Measurements from ENCODE around the gene COX19.

- TF ChIP-seq EZH2 (IDR thresholded peaks at IDR 0.05; ENCODE audit: low read length) = no peak
- TF ChIP-seq, protein P1, sequence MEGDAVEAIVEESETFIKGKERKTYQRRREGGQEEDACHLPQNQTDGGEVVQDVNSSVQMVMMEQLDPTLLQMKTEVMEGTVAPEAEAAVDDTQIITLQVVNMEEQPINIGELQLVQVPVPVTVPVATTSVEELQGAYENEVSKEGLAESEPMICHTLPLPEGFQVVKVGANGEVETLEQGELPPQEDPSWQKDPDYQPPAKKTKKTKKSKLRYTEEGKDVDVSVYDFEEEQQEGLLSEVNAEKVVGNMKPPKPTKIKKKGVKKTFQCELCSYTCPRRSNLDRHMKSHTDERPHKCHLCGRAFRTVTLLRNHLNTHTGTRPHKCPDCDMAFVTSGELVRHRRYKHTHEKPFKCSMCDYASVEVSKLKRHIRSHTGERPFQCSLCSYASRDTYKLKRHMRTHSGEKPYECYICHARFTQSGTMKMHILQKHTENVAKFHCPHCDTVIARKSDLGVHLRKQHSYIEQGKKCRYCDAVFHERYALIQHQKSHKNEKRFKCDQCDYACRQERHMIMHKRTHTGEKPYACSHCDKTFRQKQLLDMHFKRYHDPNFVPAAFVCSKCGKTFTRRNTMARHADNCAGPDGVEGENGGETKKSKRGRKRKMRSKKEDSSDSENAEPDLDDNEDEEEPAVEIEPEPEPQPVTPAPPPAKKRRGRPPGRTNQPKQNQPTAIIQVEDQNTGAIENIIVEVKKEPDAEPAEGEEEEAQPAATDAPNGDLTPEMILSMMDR (optimal IDR thresholded peaks at IDR 0.05 in 1 of 3, IDR thresholded peaks at IDR 0.05 in 1 of 3, conservative IDR thresholded peaks at IDR 0.05 in 1 of 3; ENCODE audit: extremely low read depth in 1 of 3, insufficient read depth in 2 of 3, low read length in 3 of 3) = no peak
These were observed 32.6 kb upstream of the COX19 start for GRCh38 chr7:1007901-1008300.

Measured in keratinocyte (primary cell).